DMS 273 treated with DMSO at 0.1 percent for 48 hours (cell line): ENCODE results near the gene DUSP10.

ENCODE experiments used
- DNase-seq: peaks from one replicate; lab custom pipeline; 2025; lab: John Stamatoyannopoulos, UW

The DUSP10 gene

GRCh38 chr1:221732052-221732451 lies 9.8 kb downstream of the DUSP10 start:
- DNase-seq = no peak

- DNase-seq = no peak
Measured at GRCh38 chr1:221729771-221730330, 12.0 kb downstream of the DUSP10 start.

GRCh38 chr1:221728037-221728505 lies 13.8 kb downstream of the DUSP10 start:
- no peak for DNase-seq

GRCh38 chr1:221727146-221728036 lies 14.5 kb downstream of the DUSP10 start:
- DNase-seq = no peak

GRCh38 chr1:221725735-221726672 lies 15.9 kb downstream of the DUSP10 start:
- DNase-seq = no peak

GRCh38 chr1:221724931-221725605 lies 16.8 kb downstream of the DUSP10 start:
- no peak for DNase-seq

GRCh38 chr1:221723848-221724236 lies 18.0 kb downstream of the DUSP10 start:
- no peak for DNase-seq

- no peak for DNase-seq
Measured at GRCh38 chr1:221723018-221723847, 18.7 kb downstream of the DUSP10 start.

- DNase-seq = no peak
Measured at GRCh38 chr1:221722254-221723017, 19.5 kb downstream of the DUSP10 start.

- DNase-seq = no peak
Measured at GRCh38 chr1:221720545-221720944, 21.3 kb downstream of the DUSP10 start.

- DNase-seq = no peak
Measured at GRCh38 chr1:221719987-221720386, 21.9 kb downstream of the DUSP10 start.

GRCh38 chr1:221719278-221719597 lies 22.7 kb downstream of the DUSP10 start:
- no peak for DNase-seq

- no peak for DNase-seq
Measured at GRCh38 chr1:221718381-221719277, 23.3 kb downstream of the DUSP10 start.

GRCh38 chr1:221717485-221717853 lies 24.4 kb downstream of the DUSP10 start:
- DNase-seq = no peak

GRCh38 chr1:221716713-221717484 lies 25.0 kb downstream of the DUSP10 start:
- no peak for DNase-seq

- no peak for DNase-seq
Measured at GRCh38 chr1:221715321-221716169, 26.3 kb downstream of the DUSP10 start.
